ENCODE measurements around the gene PCAT6. TPM values are rescaled to one million over a fixed set of nuclear protein-coding genes. Genes with fewer than 3 reads are reported as not detected.

PCAT6 gene
- total RNA-seq, 1 donor from 2014 or later: 5.7 TPM

GRCh38 chr1:202843081-202843480 is 32.3 kb downstream of the PCAT6 start:
- no peak for TF ChIP-seq CTCF (conservative IDR thresholded peaks at IDR 0.05)
- H3K27ac Mint-ChIP-seq (ENCODE audit: unreplicated experiment): peak overlapping the region; percentile 59
- DNase-seq (ENCODE audit: low read depth, low spot score): peak; percentile 29
- H3K36me3 Mint-ChIP-seq (ENCODE audit: low read depth): peaks cover 5% of the 10 kb centered on the region
- H3K9me3 Mint-ChIP-seq: no peaks in the 10 kb centered on the region
- peak overlapping the region; percentile 35 for H3K4me3 Mint-ChIP-seq
- peaks cover 45% of the 10 kb centered on the region for H3K4me1 Mint-ChIP-seq
- H3K27me3 Mint-ChIP-seq (ENCODE audit: low read depth): no peaks in the 10 kb centered on the region

GRCh38 chr1:202844259-202844658 is 33.5 kb downstream of the PCAT6 start:
- Mint-ChIP-seq H3K36me3 (ENCODE audit: low read depth) (peaks cover 5% of the 10 kb centered on the region), H3K27me3 (ENCODE audit: low read depth) (no peaks in the 10 kb centered on the region), H3K4me1 (peaks cover 48% of the 10 kb centered on the region), H3K27ac (ENCODE audit: unreplicated experiment) (no peak overlapping the region), H3K9me3 (no peaks in the 10 kb centered on the region), H3K4me3 (no peak overlapping the region)
- DNase-seq (ENCODE audit: low read depth, low spot score): no peak
- no peak for TF ChIP-seq CTCF (conservative IDR thresholded peaks at IDR 0.05)

- H3K27ac Mint-ChIP-seq (ENCODE audit: unreplicated experiment): no peak overlapping the region
- no peaks in the 10 kb centered on the region for H3K27me3 Mint-ChIP-seq (ENCODE audit: low read depth)
Measured at GRCh38 chr1:202844935-202845334, 34.2 kb downstream of the PCAT6 start.

GRCh38 chr1:202848191-202848542 is 37.4 kb downstream of the PCAT6 start:
- DNase-seq (ENCODE audit: low read depth, low spot score): no peak
- H3K4me1 Mint-ChIP-seq: peaks cover 37% of the 10 kb centered on the region
- H3K36me3 Mint-ChIP-seq (ENCODE audit: low read depth): peaks cover 7% of the 10 kb centered on the region
- H3K27ac Mint-ChIP-seq (ENCODE audit: unreplicated experiment): no peak overlapping the region
- no peaks in the 10 kb centered on the region for H3K27me3 Mint-ChIP-seq (ENCODE audit: low read depth)
- no peaks in the 10 kb centered on the region for H3K9me3 Mint-ChIP-seq
- no peak for TF ChIP-seq CTCF (conservative IDR thresholded peaks at IDR 0.05)
- no peak overlapping the region for H3K4me3 Mint-ChIP-seq

More at GRCh38 chr1:202844935-202845334, 34.2 kb downstream of the PCAT6 start:
- Mint-ChIP-seq H3K9me3 (no peaks in the 10 kb centered on the region), H3K4me3 (no peak overlapping the region), H3K36me3 (ENCODE audit: low read depth) (peaks cover 5% of the 10 kb centered on the region), H3K4me1 (peaks cover 48% of the 10 kb centered on the region)
- DNase-seq (ENCODE audit: low read depth, low spot score): no peak
- no peak for TF ChIP-seq CTCF (conservative IDR thresholded peaks at IDR 0.05)

GRCh38 chr1:202850593-202851362 is 40.0 kb downstream of the PCAT6 start:
- H3K27me3 Mint-ChIP-seq (ENCODE audit: low read depth): no peaks in the 10 kb centered on the region
- no peak for DNase-seq (ENCODE audit: low read depth, low spot score)
- no peak overlapping the region for H3K4me3 Mint-ChIP-seq
- H3K27ac Mint-ChIP-seq (ENCODE audit: unreplicated experiment): peak overlapping the region; percentile 15
- peaks cover 12% of the 10 kb centered on the region for H3K36me3 Mint-ChIP-seq (ENCODE audit: low read depth)
- H3K4me1 Mint-ChIP-seq: peaks cover 19% of the 10 kb centered on the region
- no peaks in the 10 kb centered on the region for H3K9me3 Mint-ChIP-seq
- no peak for TF ChIP-seq CTCF (conservative IDR thresholded peaks at IDR 0.05)
